Mammary epithelial cell (primary cell): Measurements from ENCODE around the gene DCTN3.
A peak's percentile ranks its signal among the peaks of the same experiment; 100 is the strongest.

Source experiments
- EZH2 ChIP-seq: IDR thresholded peaks from 2 replicates; pipeline ENCODE4 v1.6.1; 2012; ENCODE audit warnings: low read length, inconsistent platforms, borderline replicate concordance
- TF ChIP-seq, protein P1 (sequence below), 2 donors: IDR thresholded peaks in 1 of 2; conservative IDR thresholded peaks in 1 of 2; 2 replicates each; pipeline ENCODE4 v1.5.1; 2011 to 2012; ENCODE audit warnings: inconsistent platforms in 2 of 2, low read length in 2 of 2, mild to moderate bottlenecking in 2 of 2, control low read depth in 1 of 2, low read depth in 1 of 2; ENCODE audit not compliant: insufficient read depth in 1 of 2; ENCODE audit errors: extremely low read depth in 1 of 2

DNA sequence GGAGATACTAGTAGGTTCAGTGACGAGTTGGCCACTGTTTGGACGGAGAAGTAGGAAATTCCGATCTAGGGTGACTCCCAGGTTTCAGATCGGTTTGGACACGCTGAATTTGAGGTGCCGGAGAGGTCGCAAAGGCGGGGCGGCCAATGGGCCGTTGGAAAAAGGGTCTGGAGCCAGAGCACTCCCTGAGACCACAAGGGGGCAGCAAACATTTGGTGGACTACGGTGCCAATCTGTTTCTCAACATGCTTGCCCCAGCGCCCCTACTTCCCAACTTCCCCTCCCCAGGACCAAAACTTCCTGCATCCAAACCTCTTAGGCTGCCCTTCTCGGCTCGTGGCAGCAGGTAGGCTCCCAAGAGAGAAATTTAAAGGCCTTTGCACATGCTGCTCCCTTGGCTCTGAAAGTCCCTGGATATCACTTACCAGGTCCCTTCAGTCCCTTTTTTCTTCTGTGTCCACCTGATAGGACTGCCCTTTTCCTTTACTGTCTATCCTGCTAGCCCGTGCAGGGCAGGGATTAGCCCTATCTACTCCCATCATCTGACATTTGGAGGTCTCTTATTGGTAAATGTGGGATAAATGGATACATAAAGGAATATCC, 7.4 kb downstream of the DCTN3 start:
- TF ChIP-seq, protein P1, sequence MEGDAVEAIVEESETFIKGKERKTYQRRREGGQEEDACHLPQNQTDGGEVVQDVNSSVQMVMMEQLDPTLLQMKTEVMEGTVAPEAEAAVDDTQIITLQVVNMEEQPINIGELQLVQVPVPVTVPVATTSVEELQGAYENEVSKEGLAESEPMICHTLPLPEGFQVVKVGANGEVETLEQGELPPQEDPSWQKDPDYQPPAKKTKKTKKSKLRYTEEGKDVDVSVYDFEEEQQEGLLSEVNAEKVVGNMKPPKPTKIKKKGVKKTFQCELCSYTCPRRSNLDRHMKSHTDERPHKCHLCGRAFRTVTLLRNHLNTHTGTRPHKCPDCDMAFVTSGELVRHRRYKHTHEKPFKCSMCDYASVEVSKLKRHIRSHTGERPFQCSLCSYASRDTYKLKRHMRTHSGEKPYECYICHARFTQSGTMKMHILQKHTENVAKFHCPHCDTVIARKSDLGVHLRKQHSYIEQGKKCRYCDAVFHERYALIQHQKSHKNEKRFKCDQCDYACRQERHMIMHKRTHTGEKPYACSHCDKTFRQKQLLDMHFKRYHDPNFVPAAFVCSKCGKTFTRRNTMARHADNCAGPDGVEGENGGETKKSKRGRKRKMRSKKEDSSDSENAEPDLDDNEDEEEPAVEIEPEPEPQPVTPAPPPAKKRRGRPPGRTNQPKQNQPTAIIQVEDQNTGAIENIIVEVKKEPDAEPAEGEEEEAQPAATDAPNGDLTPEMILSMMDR (conservative IDR thresholded peaks at IDR 0.05 in 1 of 2, IDR thresholded peaks at IDR 0.05 in 1 of 2; ENCODE audit: extremely low read depth in 1 of 2, insufficient read depth in 1 of 2, low read depth in 1 of 2, low read length in 2 of 2): peak; percentile 74 to 87
- TF ChIP-seq EZH2: no peak
